ENCODE results near the gene CSNK1D. TPM values are rescaled to one million over a fixed set of nuclear protein-coding genes. Genes with fewer than 3 reads are reported as not detected.

Gene CSNK1D
- total RNA-seq, 4 donors from 2014 or later = 148 to 232 (median 215) TPM

DNA sequence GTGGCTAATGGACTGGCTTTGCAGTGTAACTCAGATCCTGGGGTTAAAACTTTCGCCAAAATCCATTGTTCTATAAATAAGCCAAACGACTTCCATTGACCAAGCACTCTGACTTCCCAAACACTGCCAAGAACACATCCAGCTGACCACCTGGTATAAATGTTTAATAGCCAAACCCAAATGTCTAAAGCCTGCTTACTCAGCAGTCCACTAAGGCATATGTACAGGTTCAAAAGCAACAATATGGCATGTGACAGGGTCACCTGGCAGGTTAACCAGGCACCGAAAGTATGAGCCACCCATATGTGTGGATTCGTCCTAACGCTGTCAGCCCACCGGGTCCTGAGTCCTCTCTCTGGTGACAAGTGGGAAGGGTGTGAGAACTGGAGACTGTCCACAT is 2.1 kb downstream of the CSNK1D start:
- peak overlapping the region; percentile 99 to 100 (median 100) for H3K27ac ChIP-seq
- peaks cover 0 to 24% (median 0%) of the 10 kb centered on the region in 3 donors for H3K36me3 ChIP-seq
- no peaks in the 10 kb centered on the region for H3K9me3 ChIP-seq
- TF ChIP-seq, protein P1, sequence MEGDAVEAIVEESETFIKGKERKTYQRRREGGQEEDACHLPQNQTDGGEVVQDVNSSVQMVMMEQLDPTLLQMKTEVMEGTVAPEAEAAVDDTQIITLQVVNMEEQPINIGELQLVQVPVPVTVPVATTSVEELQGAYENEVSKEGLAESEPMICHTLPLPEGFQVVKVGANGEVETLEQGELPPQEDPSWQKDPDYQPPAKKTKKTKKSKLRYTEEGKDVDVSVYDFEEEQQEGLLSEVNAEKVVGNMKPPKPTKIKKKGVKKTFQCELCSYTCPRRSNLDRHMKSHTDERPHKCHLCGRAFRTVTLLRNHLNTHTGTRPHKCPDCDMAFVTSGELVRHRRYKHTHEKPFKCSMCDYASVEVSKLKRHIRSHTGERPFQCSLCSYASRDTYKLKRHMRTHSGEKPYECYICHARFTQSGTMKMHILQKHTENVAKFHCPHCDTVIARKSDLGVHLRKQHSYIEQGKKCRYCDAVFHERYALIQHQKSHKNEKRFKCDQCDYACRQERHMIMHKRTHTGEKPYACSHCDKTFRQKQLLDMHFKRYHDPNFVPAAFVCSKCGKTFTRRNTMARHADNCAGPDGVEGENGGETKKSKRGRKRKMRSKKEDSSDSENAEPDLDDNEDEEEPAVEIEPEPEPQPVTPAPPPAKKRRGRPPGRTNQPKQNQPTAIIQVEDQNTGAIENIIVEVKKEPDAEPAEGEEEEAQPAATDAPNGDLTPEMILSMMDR (IDR thresholded peaks at IDR 0.05) = no peak
- no peak for TF ChIP-seq POLR2A (IDR thresholded peaks at IDR 0.05)
- H3K27me3 ChIP-seq = no peaks in the 10 kb centered on the region
- H3K4me3 ChIP-seq = peak overlapping the region in 2 of 4 donors; percentile 89 to 94
- no peak for DNase-seq
- peaks cover 13 to 67% (median 37%) of the 10 kb centered on the region in 4 donors for H3K4me1 ChIP-seq

DNA sequence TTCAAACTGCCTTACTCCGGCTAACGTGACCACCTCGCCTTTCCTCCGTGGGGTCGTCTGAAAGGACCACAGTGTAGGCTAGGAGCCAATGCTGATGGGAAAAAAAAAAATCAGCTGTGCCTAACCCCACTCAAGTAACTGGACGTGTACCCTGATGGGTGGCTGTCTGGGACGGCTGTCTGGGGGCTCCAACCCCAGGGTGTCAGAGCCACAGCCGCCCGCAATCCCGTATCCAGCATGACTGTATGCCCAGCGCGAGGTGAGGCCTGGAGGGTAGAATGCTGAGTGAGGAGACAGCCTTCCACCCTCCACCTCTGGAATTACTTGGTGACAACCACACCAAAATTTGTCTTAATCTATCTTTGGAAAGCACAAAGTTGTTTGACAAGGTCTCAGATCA is 2.8 kb downstream of the CSNK1D start:
- DNase-seq = no peak
- peaks cover 0 to 31% (median 0%) of the 10 kb centered on the region in 3 donors for H3K36me3 ChIP-seq

DNA sequence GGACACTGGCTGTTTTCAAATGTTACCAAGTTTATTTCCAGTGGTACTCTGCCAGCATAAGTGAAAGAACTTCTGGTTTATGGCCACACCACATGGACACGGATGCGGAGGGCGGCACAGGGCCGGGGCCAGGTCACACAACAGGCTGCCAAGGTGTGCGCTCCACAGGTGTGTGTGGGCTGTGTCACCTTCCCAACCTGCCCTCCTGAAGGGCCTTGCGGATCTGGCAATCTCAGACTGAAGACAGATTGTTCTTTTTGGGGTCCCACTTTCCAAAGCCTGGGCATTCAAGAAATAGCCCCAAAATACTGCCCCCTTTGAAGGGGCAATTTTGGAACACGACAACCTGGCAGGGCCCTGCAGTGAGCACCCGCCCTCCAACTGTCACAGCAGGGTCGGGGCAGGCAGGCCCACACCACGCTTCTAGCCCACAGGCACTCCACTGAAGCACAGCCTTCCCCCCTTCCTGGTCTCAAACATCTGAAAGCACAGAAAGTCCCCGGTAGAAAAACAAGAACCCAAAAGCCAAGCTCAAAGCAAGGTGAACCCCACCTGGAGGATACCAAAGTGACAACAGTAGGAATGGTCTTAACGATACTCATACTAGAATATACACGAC is 3.5 kb downstream of the CSNK1D start:
- peak overlapping the region in 1 of 4 donors; percentile 89 for H3K4me3 ChIP-seq
- H3K9me3 ChIP-seq = no peaks in the 10 kb centered on the region
- peaks cover 0 to 38% (median 0%) of the 10 kb centered on the region in 3 donors for H3K36me3 ChIP-seq
- H3K27me3 ChIP-seq = no peaks in the 10 kb centered on the region
- TF ChIP-seq POLR2A (IDR thresholded peaks at IDR 0.05) = no peak
- TF ChIP-seq, protein P1 (IDR thresholded peaks at IDR 0.05) = no peak
- peak overlapping the region; percentile 26 to 100 (median 96) for H3K27ac ChIP-seq
- peaks cover 13 to 72% (median 38%) of the 10 kb centered on the region in 4 donors for H3K4me1 ChIP-seq
- DNase-seq = no peak

More for the DNA sequence above, 2.8 kb downstream of the CSNK1D start:
- H3K27me3 ChIP-seq = no peaks in the 10 kb centered on the region
- TF ChIP-seq POLR2A (IDR thresholded peaks at IDR 0.05) = no peak
- TF ChIP-seq, protein P1 (IDR thresholded peaks at IDR 0.05) = no peak
- no peaks in the 10 kb centered on the region for H3K9me3 ChIP-seq
- peak overlapping the region in 1 of 4 donors; percentile 89 for H3K4me3 ChIP-seq
- H3K27ac ChIP-seq = peak overlapping the region; percentile 25 to 100 (median 63)
- peaks cover 13 to 72% (median 38%) of the 10 kb centered on the region in 4 donors for H3K4me1 ChIP-seq

DNA sequence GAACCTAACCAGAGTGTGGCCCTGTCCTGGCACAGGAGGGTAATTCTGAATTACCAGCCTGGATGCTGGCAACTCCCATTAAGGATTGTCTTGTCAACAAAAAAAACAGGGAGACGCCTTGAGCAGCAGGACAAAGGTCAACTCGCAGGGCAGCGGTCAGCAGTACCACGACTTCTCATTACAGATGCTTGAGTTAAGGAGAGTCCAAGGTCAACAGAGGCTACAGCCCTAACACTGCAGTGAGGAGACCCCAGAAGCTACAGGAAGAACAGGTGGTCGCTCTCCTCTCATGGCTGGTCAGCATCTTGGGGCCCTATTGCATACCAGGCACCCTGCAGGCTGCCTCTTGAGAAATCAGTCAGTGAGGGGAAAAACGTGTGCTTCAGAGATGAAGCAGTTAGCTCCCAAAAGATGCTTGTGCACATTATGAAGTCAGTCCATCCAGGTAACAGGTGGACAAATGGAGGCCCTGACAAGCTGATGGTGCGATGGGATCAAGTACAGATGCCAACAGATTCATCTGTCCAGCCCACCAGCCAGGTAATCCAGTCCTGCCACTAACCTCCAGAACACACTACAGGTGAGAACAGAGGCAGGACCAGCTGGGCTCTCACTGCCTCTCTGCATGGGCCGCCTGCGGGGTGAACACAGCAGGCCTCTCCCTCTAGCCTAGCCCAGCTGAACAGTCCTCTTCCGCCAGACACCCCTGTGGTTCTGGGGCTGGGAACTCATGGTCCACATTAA is 4.2 kb downstream of the CSNK1D start:
- H3K4me3 ChIP-seq = no peak overlapping the region
- peak overlapping the region; percentile 26 to 100 (median 96) for H3K27ac ChIP-seq
- peaks cover 13 to 70% (median 38%) of the 10 kb centered on the region in 4 donors for H3K4me1 ChIP-seq
- H3K27me3 ChIP-seq = no peaks in the 10 kb centered on the region
- TF ChIP-seq, protein P1 (IDR thresholded peaks at IDR 0.05) = no peak
- no peak for TF ChIP-seq POLR2A (IDR thresholded peaks at IDR 0.05)
- H3K9me3 ChIP-seq = no peaks in the 10 kb centered on the region
- DNase-seq = peak in 2 of 3 donors; percentile 82 to 84
- H3K36me3 ChIP-seq = peaks cover 0 to 45% (median 0%) of the 10 kb centered on the region in 3 donors

DNA sequence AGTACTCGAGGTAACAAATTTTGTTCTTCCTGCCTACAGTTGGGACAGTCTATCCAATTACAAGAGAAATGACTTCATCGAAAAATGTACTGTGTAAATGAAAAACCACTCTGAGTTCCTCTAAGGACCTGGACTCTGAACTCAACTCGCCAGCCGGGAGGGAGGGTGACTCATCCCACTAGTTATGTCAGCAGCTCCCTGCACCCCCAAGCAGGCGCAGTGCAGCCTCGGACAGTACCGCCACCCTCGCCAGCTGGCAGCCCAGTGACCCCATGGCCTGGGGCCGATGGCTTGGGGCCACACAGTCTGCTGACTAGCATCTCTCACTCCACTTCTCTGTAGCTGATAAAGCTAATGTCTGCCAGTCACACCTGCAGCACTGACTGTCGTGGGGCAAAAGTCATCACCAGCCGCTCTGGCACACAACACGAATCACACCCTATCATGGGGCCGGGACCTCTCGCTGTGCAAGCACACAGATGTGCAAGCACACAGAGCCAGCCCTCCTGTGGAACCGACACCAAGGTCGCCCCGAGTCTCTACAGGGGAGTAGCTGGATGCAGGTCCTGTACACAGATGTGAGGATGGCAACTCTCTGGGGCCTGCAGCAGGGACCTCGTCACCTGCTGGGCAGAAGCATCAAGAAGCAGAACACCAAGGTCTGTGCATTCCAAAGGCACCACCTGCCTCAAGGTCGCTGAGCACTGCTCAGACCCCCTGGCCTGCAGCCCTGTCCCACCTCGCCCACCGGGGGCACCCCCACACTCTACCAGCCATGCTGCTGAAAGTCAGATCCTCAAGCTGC is 5.7 kb downstream of the CSNK1D start:
- peak; percentile 57 to 95 (median 95) for DNase-seq
- H3K4me1 ChIP-seq = peaks cover 13 to 64% (median 35%) of the 10 kb centered on the region in 4 donors
- peak overlapping the region; percentile 65 to 100 (median 96) for H3K27ac ChIP-seq
- H3K9me3 ChIP-seq = no peaks in the 10 kb centered on the region
- no peaks in the 10 kb centered on the region for H3K27me3 ChIP-seq
- peaks cover 0 to 60% (median 0%) of the 10 kb centered on the region in 3 donors for H3K36me3 ChIP-seq
- peak overlapping the region in 2 of 4 donors; percentile 20 to 43 for H3K4me3 ChIP-seq
- TF ChIP-seq POLR2A (IDR thresholded peaks at IDR 0.05) = peak; percentile 47 to 59
- TF ChIP-seq, protein P1 (IDR thresholded peaks at IDR 0.05) = peak in 1 of 6 experiments; percentile 4
